ENCODE measurements around the gene ARHGDIA.

Gene ARHGDIA

DNA sequence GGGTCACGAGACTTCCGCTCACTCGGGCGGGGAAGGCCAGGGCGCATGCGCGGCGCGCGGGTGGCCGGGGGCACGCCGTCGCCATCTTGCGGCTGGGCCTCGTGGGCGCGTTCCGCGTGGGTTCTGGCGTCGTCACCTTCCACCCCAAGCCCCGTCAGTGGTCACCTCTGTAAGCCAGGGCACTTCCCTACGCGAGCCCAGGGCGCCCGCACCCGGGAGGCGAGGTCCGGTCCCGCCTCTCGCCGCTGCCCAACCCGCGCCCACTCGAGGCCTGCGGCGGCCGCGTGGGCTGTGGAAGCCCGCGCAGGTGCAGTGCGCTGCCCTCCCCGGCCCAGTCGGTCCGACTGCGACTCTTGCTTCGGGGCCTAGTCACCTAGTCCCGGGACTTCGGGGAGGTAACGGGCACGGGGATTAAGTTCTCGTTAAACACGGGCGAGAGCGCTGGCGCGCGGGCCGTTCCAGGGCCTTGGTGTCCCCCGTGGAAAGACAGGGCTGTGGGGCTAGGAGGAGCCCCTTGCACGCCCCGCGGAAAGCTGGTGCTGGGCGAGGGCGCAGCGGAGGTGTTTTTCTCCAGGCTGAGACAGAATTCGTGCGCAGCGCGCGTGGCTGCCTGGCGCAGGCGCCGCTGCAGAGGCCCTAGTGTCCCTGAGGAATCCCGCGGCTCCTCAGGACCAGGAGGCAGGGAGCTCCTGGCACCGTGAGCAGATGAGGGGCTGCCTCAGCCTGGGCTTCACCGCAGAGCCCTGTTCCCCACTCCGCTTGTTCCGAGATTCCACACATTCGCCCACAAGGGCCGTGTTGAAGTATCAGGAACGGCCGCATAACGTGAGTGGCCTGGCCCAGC is 472 bp upstream of the ARHGDIA start:
- TF ChIP-seq, protein P1, sequence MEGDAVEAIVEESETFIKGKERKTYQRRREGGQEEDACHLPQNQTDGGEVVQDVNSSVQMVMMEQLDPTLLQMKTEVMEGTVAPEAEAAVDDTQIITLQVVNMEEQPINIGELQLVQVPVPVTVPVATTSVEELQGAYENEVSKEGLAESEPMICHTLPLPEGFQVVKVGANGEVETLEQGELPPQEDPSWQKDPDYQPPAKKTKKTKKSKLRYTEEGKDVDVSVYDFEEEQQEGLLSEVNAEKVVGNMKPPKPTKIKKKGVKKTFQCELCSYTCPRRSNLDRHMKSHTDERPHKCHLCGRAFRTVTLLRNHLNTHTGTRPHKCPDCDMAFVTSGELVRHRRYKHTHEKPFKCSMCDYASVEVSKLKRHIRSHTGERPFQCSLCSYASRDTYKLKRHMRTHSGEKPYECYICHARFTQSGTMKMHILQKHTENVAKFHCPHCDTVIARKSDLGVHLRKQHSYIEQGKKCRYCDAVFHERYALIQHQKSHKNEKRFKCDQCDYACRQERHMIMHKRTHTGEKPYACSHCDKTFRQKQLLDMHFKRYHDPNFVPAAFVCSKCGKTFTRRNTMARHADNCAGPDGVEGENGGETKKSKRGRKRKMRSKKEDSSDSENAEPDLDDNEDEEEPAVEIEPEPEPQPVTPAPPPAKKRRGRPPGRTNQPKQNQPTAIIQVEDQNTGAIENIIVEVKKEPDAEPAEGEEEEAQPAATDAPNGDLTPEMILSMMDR (IDR thresholded peaks at IDR 0.05; ENCODE audit: control insufficient read depth, insufficient read depth, low read depth, low read length, missing control alignments) = no peak
- no peak for DNase-seq (ENCODE audit: low read depth)
- peak overlapping the region; percentile 75 for H3K4me3 ChIP-seq (ENCODE audit: control insufficient read depth, low read depth, low read length)

DNA sequence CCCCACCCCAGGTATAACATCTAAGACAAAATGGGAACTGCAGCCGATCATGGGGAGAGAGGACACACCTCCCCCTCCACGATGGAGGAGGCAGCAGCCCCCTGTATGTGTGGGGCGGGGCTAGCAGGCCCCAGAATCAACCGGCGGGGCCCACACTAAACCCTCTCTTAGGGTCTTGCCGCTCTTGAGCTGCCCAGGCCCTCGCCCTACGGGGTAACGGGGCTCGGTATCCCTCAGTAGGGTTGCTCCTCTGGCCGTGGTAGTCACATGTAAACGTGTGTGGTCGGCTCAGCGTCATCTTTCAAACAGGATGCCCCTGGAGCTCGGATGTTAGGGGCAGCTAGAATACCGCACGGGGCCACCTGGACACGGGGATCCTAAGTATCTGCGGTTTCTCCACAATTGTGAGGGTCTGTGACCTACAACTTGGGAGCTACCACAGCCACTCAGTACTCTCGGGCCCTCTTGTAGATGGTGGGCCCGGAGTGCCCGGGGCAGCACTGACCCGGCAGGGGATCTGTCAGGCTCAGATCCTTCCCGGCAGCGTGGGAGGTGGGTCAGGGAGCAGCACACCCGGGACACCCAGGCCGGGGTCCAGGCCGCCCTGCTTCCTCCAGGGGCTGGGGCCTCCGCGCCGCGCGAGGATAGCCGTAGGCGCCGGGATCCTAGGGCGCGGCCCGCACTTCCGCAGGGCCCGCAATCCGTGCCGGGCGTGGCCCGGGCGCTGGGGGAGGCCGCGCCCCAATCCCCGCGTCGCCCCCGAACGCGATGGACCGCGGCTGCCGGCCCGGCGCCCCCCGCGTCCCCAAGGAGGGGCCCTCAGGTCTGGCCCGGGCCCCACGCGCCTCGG is 781 bp downstream of the ARHGDIA start:
- peak overlapping the region; percentile 75 for H3K4me3 ChIP-seq (ENCODE audit: control insufficient read depth, low read depth, low read length)
- TF ChIP-seq, protein P1 (IDR thresholded peaks at IDR 0.05; ENCODE audit: control insufficient read depth, insufficient read depth, low read depth, low read length, missing control alignments) = no peak
- no peak for DNase-seq (ENCODE audit: low read depth)

DNA sequence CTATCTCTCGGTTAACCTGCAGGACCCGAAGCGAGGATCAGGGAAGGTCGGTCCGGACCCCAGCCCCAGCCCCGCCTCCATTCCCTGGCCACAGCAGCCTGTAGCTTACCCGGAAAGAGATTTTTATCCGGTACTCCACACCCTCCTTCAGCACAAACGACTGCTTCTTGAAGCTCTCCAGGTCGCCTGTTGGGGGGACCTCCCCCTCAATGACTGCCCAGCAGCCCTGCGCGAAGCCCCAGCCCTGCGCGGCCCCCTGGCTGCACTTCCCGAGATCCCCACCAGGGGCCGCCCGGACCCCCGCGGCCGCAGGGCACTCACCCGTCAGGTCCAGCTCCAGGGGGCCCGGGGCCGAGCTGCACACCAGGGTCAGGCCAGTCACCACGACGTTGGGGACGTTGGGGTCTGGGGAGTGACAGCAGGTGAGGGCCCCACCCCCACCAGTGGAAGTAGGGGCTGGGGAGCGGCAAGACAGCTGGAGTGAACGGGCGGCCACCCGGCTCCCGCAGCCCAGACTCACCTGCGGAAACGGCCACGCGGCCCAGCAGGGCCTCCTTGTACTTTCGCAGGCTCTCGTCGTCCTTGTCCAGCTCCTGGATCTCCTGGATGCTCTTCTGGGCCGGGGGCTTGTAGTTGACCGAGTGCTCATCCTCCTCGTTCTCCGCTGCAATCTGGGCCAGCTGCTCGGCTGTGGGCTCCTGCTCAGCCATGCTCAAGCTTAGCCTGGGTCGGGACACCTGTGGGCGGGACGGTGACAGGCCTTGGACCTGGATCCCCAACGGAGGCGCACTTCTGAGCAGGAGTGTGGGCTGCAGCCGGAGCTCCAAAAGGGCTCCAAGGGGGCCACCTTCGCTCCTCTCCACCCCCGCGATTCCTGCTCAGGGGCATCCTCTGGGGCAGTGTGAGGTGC is 1.7 kb downstream of the ARHGDIA start:
- no peak for DNase-seq (ENCODE audit: low read depth)
- TF ChIP-seq, protein P1 (IDR thresholded peaks at IDR 0.05; ENCODE audit: control insufficient read depth, insufficient read depth, low read depth, low read length, missing control alignments) = peak; percentile 81
- H3K4me3 ChIP-seq (ENCODE audit: control insufficient read depth, low read depth, low read length) = peak overlapping the region; percentile 75

DNA sequence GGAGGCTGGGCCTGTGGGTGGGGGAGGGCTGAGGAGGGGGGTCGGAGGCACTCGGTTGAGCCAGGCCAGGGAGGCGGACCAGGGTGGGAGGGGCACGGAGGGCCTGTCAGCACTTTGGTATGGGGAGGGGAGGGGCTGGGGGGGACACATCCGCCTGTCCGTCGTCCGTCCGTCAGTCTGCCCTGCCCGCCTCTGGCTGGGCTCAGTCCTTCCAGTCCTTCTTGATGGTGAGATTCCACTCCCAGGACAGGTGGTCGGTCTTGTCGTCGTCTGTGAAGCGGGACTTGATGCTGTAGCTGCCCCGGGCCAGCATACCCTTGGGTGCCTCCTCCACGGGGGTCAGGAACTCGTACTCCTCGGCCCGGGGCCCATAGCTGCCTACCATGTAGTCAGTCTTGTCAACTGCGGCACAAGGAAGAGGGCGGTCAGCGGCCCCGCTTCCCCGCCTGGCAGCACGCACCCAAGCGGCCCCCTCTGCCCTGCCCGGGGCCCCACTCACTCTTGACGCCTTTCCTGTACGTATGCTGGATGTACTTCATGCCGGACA is 2.4 kb downstream of the ARHGDIA start:
- H3K4me3 ChIP-seq (ENCODE audit: control insufficient read depth, low read depth, low read length) = peak overlapping the region; percentile 75
- peak; percentile 66 for DNase-seq (ENCODE audit: low read depth)
- TF ChIP-seq, protein P1 (IDR thresholded peaks at IDR 0.05; ENCODE audit: control insufficient read depth, insufficient read depth, low read depth, low read length, missing control alignments) = no peak

DNA sequence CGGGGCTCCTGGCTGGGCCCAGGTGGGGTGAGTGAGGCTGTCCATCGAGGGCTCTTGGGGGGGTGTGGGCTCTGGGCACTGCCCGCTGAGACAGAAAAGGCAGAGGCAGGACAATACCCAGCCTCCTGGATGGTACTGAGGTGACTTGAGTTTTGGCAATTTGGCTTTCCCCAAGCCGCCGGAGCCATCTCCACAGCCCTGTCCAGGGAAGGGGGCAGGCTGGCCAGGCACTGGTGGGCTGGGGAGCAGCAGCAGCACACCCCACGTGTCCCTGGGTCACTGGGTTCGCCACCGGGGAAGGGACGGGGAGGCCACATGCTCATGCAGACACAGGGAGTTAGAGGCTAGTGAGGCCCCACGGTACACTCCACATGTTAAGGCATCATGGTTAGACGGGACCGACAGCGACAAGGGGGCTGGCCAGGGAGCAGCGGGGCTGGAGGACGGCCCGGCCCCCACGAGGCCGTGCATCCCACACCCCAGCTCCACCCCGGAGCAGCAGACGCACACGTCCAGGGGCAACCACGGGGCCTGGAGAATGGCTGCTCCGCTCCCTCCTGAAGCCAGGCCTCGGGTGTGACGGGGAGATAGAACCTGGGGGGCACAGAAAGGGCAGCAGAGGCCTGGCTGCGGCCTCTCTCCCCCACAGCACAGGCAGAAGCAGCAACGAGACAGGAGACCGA is 3.0 kb downstream of the ARHGDIA start:
- no peak for DNase-seq (ENCODE audit: low read depth)
- TF ChIP-seq, protein P1 (IDR thresholded peaks at IDR 0.05; ENCODE audit: control insufficient read depth, insufficient read depth, low read depth, low read length, missing control alignments) = no peak
- no peak overlapping the region for H3K4me3 ChIP-seq (ENCODE audit: control insufficient read depth, low read depth, low read length)

All from AG09309 (cell line).